ENCODE data around the gene FBXL19. TPM values are rescaled to one million over a fixed set of nuclear protein-coding genes. Genes with fewer than 3 reads are reported as not detected.

The FBXL19 gene
- total and polyA plus RNA-seq, 2 experiments from 2014 or later = 2.1 to 19.4 TPM

DNA sequence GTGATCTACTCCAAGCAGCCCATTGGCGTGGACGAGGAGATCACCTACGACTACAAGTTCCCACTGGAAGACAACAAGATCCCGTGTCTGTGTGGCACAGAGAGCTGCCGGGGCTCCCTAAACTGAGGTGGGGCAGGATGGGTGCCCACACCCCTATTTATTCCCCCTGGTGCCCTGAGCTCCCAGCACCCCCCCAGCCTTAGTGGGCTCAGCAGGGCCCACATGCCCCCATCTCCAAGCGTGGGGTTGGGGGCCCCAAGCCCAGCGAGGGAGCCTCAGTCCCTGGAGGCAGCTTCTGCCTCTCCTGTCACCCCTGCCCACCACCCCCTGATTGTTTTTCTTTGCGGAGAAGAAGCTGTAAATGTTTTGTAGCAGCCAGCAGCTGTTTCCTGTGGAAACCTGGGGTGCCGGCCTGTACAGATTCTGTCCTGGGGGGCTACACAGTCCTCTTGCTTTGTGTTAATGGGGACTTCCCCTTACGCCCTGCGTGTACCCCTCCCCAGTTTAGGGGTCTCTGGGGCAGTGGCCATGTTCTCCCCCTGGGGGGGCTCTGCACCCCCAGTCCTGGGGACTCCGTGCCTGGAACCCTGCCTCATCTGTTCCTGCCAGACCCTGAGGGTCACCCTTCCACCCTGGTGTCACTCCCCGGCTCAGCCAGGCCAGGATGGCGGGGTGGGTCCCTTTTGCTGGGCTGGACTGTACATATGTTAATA, 60.7 kb downstream of the FBXL19 start:
- Histone ChIP-seq H3K4me3 (no peak overlapping the region), H3K4me2 (no peak overlapping the region), H3K36me3 (replicated peaks; ENCODE audit: insufficient read depth, low read depth) (no peaks in the 10 kb centered on the region), H3K27ac (no peak overlapping the region), H3K79me2 (no peaks in the 10 kb centered on the region), H2AFZ (no peak overlapping the region), H3K27me3 (no peaks in the 10 kb centered on the region), H4K20me1 (ENCODE audit: insufficient read depth, poor library complexity, severe bottlenecking) (no peaks in the 10 kb centered on the region), H3K4me1 (ENCODE audit: insufficient read depth) (peaks cover 6% of the 10 kb centered on the region), H3K9me3 (ENCODE audit: low read depth) (no peaks in the 10 kb centered on the region), H3K9me2 (replicated peaks; ENCODE audit: insufficient read depth) (no peaks in the 10 kb centered on the region)
- 94% methylated on average over 13 of the region's 14 CpGs for WGBS (ENCODE audit: low lambda C conversion rate, missing lambda C conversion rate)
- TF ChIP-seq, protein P1, sequence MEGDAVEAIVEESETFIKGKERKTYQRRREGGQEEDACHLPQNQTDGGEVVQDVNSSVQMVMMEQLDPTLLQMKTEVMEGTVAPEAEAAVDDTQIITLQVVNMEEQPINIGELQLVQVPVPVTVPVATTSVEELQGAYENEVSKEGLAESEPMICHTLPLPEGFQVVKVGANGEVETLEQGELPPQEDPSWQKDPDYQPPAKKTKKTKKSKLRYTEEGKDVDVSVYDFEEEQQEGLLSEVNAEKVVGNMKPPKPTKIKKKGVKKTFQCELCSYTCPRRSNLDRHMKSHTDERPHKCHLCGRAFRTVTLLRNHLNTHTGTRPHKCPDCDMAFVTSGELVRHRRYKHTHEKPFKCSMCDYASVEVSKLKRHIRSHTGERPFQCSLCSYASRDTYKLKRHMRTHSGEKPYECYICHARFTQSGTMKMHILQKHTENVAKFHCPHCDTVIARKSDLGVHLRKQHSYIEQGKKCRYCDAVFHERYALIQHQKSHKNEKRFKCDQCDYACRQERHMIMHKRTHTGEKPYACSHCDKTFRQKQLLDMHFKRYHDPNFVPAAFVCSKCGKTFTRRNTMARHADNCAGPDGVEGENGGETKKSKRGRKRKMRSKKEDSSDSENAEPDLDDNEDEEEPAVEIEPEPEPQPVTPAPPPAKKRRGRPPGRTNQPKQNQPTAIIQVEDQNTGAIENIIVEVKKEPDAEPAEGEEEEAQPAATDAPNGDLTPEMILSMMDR (IDR thresholded peaks at IDR 0.05; ENCODE audit: poor library complexity) = no peak
- TF ChIP-seq EZH2phosphoT487 (IDR thresholded peaks at IDR 0.05; ENCODE audit: low read depth, severe bottlenecking, unreplicated experiment) = no peak
- no peak for TF ChIP-seq EZH2 (IDR thresholded peaks at IDR 0.05; ENCODE audit: borderline replicate concordance)
- no peak for DNase-seq (ENCODE audit: low spot score)

- H4K20me1 ChIP-seq (ENCODE audit: insufficient read depth, poor library complexity, severe bottlenecking) = no peaks in the 10 kb centered on the region
- peak within 1 kb of the TSS; percentile 5 for H2AFZ ChIP-seq
- no peaks in the 10 kb centered on the region for H3K9me2 ChIP-seq (replicated peaks; ENCODE audit: insufficient read depth)
- peaks cover 6% of the 10 kb centered on the region for H3K4me1 ChIP-seq (ENCODE audit: insufficient read depth)
- WGBS (ENCODE audit: low lambda C conversion rate, missing lambda C conversion rate) = 42% methylated on average over 21 of the region's 24 CpGs
- peak within 1 kb of the TSS; percentile 78 for H3K4me2 ChIP-seq
- H3K4me3 ChIP-seq = no peak within 1 kb of the TSS
- no peaks in the 10 kb centered on the region for H3K27me3 ChIP-seq
- no peaks in the 10 kb centered on the region for H3K79me2 ChIP-seq
- TF ChIP-seq, protein P1 (IDR thresholded peaks at IDR 0.05; ENCODE audit: poor library complexity) = peak; percentile 96
- TF ChIP-seq EZH2 (IDR thresholded peaks at IDR 0.05; ENCODE audit: borderline replicate concordance) = no peak
- H3K27ac ChIP-seq = peak within 1 kb of the TSS; percentile 58
- H3K9me3 ChIP-seq (ENCODE audit: low read depth) = no peaks in the 10 kb centered on the region
- DNase-seq (ENCODE audit: low spot score) = peak; percentile 92
- H3K36me3 ChIP-seq (replicated peaks; ENCODE audit: insufficient read depth, low read depth) = no peaks in the 10 kb centered on the region
These were observed 61.5 kb downstream of the FBXL19 start, which contains the start of gene HSD3B7 for GRCh38 chr16:30984669-30985400. Gene HSD3B7, plus strand, starts transcription at chr16:30985207. Its CDS starts 452 bp downstream, at chr16:30985659.

DNA sequence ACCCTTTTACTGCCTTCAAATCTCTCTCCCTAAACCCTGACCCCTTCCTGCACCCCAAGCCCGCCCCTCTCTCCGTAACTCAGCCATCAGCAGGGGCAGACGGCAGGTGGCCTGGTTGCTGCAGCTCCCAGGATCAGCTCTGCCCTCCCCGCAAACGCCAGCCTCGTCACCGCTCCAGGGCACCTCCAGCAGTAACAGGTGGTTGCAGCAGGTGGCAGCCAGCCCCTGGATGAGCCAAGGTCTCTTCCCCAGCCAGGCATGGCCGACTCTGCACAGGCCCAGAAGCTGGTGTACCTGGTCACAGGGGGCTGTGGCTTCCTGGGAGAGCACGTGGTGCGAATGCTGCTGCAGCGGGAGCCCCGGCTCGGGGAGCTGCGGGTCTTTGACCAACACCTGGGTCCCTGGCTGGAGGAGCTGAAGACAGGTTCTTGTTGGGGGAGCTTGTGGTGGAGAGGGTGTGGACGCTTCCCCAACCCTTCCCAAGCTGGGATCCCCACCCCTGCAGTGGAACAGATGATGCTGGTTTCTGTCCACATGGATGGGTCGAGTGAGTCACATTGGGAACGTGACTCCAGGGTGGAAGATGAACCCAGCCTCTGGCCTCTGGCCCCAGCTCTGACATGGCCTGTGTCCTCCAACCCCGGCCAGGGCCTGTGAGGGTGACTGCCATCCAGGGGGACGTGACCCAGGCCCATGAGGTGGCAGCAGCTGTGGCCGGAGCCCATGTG, 62.2 kb downstream of the FBXL19 start:
- 82% methylated on average over 20 of the region's 20 CpGs for WGBS (ENCODE audit: low lambda C conversion rate, missing lambda C conversion rate)
- Histone ChIP-seq H3K4me1 (ENCODE audit: insufficient read depth) (peaks cover 6% of the 10 kb centered on the region), H3K36me3 (replicated peaks; ENCODE audit: insufficient read depth, low read depth) (no peaks in the 10 kb centered on the region)

More for the DNA sequence above, 62.2 kb downstream of the FBXL19 start:
- Histone ChIP-seq H2AFZ (peak overlapping the region; percentile 5), H3K4me2 (peak overlapping the region; percentile 78), H3K9me2 (replicated peaks; ENCODE audit: insufficient read depth) (no peaks in the 10 kb centered on the region), H4K20me1 (ENCODE audit: insufficient read depth, poor library complexity, severe bottlenecking) (no peaks in the 10 kb centered on the region), H3K4me3 (no peak overlapping the region), H3K79me2 (no peaks in the 10 kb centered on the region), H3K27me3 (no peaks in the 10 kb centered on the region), H3K27ac (peak overlapping the region; percentile 58), H3K9me3 (ENCODE audit: low read depth) (no peaks in the 10 kb centered on the region)
- TF ChIP-seq, protein P1 (IDR thresholded peaks at IDR 0.05; ENCODE audit: poor library complexity) = peak; percentile 27
- TF ChIP-seq EZH2phosphoT487 (IDR thresholded peaks at IDR 0.05; ENCODE audit: low read depth, severe bottlenecking, unreplicated experiment) = no peak
- DNase-seq (ENCODE audit: low spot score) = peak; percentile 80

All from hepatocyte (in vitro differentiated cells).